HG03521 (cell line): ENCODE measurements around the gene PAX5.
A peak's percentile ranks its signal among the peaks of the same experiment; 100 is the strongest.

ENCODE experiments used
- ATAC-seq: cut with Tn5 transposase; IDR thresholded peaks from one replicate; pipeline ENCODE4 v1.9.1; 2021; ENCODE audit warnings: mild to moderate bottlenecking, moderate library complexity; ENCODE audit not compliant: unreplicated experiment

PAX5 gene

DNA sequence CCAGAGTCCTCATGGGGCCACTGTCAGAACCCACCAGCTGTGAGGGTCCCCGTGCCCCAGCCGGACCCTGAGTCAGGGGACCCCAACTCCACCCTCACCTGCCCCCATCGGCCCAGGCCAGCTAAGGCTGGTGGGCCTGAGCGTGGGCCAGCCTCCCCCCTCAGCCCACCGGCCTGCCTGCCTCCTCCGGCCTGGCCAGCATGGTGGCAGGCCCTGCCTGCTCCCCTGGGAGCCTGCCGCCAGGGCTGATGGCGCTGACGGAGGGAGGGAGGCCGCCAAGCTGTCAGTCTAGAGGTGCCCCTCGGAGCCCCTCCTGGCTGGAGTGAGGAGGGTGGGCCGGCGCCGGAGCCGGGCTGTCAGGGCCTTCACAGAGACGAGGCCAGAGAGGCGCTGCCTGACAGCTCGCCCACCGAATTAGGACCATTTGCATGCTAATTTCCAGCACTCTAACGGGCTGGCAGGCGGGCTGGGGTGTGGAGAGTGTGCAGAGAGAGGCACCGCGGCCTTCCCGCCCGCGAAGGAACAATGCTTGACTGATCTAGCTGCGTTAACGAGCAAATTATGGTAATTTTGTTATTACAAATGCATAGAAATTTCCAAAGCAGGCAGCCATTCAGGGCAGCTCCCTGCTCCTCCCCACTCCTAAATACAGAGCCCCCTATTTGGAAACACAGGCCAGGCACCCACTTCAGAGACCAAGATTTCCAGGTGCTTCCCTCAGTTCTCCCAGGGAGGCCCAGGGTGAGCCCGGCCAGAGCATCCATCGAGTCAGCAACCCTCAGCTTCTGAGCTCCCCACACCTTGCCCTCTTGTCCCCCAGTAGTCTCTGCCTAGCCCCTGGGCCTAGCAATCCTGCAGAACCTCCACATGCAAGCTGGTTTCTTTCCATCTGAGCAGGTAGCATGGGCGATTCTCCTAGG, 169.3 kb downstream of the PAX5 start:
- no peak for ATAC-seq

DNA sequence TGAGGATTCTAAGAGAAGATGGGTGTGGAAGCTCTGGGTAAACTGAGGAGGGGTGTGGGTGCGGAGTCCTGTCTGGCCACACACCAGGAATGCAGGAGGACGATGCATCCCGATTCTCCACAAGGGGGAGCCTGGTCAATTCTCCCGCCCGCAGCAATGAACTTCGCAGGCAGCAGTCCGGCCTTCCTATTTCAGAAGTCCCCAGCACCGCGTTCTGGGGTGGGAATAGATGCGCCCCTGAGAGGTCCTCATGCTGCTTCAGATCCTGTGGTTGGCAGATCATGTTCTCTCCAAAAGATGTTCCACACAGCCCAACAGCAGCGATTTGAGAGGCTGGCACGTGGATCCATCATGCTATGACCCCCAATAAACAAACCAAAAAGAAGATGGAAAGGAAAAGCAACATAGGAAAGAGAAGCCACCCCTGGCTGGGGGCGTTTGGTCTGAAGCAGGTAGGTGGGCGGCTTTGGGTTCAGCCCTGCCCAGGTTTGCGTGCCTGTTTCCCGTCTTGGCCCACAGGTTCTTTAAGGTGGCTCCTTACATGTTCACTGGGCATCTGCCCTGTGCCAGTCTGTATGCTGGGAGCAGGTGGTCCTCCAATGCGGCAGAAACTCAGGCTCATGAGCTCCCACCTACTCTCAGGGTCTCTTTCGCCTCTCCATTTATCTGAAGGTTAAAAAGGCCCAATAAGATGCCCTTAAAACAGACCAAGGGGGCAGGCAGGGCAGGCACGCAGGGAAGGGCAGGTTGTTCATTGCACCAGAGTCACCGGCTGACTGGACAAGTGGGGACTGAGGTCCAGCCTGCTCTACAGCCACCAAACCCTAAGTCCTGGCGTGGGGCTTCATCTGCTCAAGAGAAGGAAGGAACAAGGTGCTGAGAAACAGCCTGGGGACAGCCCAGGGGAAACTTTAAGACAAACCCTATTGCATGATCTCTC, 171.6 kb downstream of the PAX5 start:
- ATAC-seq, result no peak

DNA sequence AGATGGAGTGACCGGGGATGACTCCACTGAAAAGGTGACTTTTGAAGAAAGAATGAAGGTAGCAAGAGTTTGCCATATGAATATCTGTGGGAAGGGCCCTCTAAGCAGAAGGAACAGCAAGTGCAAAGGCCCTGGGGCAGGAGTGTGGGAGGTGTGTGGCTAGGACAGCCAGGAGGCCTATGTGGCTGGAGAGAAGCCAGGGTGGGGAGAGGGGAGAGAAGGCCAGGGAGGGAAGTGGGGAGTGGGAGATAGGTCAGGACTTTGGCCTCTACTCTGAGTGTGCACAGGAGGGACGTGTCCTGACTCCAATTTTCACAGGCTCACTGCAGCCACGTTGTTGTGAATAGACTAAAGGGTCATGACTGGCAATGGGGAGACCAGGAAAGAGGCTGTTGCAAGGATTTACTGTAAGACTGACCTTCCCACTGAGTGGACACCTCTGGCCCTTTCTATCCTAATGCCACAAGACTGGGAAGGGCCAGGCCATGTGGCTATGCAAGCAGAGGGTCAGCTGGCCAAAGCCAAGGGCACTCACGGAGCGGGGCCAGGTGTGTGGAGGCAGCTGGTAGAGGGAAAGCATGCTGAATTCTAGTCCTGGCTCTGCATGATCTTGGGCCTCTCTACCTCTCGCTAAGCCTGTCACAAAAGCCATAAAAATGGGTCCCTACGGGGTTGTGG, 172.4 kb downstream of the PAX5 start:
- no peak for ATAC-seq

DNA sequence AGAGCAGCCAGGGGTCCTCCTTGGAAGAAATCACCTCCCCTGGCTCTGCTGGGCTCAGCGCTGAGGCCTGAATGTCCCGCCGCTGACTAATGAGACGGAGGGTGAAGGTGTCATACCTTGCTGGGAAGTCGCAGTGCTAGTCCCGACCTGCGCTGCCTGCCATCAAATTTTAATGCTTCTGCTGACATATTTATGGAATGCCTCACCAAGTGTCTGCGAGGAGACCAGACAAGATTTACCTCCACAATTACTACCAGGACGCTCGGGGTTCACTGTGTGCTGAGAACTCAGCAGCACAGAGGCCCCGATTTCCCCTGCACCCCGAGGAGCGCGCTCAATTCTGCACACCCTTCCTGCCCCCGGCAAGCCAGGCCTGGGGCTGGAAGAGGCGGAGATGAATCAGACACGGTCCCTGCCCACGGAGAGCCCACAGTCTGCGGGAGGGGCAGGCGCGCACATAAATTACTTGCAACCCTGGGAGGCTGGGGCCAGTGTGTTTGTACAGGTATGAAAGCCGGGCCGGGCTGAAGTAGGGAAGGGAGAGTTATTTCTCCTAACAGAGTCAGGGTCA, 175.2 kb downstream of the PAX5 start:
- ATAC-seq, result no peak

DNA sequence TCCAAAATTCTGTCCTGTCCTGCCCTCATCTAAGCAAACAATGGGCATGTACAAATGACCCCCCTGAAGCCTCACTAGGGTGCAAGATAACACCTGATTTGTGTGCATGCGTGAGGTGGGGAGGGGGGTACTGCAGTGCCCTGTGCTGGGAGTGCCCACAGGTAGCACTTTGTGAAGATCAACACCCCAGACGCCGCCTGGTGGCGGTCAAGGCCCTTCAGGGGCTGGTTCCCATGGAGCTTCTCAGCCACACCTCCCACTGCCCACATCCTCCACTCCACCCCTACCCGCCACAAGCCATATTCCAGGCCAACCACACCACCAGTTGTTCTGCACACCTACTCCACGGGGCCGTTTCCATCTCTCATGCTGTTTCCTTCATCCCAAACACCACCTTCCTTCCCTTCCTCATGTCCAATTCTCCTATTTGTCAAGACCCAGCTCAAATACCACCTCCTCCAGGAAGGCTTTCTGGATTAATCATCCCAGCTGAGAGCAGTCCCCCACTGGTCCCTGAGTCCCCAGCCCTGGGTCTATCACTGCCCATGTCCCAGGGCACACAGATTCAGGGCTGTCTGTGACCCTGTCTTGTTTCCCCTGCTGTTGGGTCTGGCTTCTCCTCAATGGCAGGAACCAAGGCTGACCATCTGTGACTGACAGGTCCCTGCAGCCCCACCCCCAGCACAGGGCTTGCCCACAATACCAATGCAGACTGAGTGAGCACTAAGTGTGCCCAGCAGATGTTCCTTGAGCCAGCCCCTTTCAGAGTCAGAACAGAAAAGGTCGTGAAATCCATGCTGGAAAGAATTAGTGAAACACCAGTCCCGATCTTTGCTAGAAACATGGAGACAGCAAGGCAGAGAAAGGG, 178.4 kb downstream of the PAX5 start:
- ATAC-seq, result peak; percentile 76

DNA sequence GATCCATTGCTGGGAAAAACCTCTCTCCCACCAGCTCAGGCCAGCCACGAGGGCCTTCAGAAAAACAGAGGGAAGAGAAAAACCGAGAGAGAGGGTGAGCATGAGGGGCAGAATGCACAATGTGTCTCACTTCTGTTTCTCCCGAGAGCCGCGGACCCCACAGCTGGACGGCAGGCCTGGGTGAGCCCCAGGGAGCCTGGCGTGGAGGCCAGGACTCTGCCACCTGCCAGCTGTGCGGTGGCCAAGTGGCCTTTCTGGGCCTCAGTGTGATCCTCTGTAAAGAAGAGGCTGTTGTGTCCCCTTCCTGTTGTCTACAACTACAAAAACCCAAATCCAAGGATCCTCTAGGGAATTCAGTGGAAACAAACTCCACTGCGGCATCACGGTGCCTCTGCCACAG, 179.3 kb downstream of the PAX5 start:
- ATAC-seq, result no peak

DNA sequence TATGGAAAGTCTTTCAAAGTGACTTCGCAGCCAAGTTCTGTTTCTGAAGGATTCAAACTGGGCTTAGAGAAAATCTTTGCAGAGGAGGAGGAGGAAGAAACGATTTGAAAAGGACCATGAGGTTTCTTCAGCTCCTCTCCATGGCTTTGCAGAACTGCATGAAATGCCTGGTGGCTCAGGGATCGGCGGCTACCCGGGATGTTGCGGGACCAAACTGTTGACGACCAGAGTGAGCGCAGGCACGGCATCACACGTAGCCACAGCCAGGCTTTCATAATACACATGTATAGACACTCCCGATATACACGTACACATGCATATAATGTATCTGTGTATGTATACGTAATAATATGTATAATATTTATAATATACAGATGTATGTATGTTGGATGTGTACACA, 180.0 kb downstream of the PAX5 start:
- no peak for ATAC-seq

DNA sequence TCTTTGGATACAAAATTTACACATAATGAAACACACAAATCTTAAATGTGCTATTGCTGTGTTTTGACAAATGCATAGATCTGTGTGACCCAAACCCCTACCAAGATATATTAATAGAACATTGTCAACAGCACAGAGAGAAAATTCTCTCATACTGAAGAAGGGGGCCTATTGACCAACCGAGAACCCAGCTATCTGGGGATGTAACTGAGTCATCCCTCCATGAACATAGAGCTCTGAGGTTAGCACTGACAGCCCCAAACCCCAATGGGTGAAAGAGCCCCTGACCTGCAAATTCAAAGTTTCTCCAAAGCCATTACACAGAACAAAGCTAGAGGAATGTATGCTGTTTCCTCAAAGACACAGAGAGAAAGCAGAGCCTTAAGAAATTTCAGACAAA, 180.8 kb downstream of the PAX5 start:
- no peak for ATAC-seq

DNA sequence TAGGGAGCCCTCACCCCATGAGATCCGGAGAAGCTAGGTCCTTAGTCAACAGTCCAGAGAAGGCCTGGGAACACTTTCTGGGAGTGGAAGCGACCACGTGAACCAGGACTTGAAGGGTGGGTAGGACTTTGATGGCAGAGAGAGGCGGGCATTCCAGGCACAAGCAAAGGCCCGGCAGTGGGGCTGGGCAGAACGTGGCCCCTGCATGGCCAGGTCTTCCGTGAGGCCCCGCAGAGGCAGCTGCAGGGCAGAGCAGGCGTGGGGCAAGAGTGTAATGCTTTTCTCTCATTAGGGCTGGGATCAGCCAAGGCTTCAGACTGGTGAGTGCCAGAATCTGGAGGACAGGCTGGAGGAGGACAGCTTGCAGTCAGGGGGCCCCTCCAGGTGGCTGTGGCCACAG, 184.1 kb downstream of the PAX5 start:
- ATAC-seq, result no peak

DNA sequence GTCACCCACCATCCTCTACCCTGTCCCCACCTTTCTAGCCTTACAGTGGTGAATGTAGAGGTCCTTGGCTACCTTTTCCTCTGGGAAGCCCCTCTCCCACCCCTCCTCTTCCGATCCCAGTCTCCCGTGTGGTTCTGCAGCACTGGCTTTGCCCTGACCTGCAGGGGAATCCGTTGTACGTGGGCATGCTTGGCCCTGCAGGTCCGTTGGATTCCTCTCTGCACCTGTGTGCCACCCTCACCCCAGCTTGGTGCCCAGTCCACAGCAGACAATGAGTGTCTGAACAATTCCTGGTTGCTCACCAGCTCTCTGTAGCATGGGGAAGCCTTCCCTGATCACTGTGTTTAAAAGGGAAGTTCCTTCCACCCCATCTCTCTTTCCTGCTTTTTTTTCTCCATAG, 185.1 kb downstream of the PAX5 start:
- ATAC-seq, result no peak

DNA sequence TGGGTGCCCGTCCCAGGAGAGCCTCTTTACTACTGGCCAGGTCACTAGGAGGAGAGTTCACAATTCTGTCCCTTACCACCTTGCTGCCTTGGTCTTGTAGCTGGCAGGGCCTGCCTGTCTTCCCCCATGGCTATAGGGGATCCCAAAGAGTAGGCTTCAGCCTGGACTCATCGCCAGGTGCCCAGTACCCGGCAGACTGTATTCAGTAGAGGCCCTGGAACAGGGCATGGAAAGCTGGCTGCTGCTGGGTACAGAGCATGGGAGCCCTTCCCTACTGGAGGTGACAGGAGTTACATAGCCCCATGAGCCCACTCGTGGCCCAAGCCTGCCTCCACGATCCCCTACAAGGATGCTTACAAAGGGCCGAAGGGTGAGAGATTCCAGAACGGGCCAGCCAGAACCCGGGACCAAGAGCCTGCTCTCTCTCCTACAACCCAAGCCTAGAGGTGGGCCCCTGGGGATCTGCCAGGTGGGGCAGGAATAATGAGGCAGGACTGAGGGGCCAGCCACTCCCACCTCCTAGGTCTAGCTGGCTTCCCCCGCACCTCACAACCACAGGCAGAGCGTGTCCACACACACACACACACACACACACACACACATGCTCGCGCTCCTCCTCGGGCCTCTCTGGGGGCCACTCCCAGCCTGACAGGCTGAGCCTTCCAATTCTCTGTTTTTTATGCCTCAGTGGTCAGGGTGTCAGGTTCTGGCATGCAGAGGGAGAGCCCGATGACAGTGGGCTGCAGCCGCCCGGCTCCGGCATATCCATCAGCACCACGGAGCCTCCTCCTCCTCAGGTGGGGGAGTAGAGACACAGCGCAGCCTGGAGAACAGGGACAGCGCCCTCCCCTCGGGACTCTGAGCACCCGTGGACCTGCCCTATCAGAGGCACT, 186.0 kb downstream of the PAX5 start:
- no peak for ATAC-seq

DNA sequence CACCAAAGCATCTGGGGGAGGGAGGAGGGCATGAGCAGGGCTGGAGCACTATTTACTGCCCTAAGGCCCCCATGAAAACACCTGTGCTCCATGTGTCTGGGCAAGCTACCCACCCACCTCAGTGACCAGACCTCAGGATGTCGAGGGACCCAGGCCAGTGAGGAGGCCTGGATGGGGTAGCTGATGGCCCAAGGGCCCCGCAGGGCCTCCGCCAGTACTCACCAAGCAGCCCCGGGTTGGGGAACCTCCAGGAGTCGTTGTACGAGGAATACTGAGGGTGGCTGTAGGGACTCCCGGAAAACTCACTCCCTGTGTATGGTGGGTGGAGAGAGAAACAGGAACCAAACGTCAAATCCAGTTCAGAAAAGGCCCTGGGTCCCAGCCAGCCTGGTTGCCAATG, 187.4 kb downstream of the PAX5 start:
- ATAC-seq, result no peak

DNA sequence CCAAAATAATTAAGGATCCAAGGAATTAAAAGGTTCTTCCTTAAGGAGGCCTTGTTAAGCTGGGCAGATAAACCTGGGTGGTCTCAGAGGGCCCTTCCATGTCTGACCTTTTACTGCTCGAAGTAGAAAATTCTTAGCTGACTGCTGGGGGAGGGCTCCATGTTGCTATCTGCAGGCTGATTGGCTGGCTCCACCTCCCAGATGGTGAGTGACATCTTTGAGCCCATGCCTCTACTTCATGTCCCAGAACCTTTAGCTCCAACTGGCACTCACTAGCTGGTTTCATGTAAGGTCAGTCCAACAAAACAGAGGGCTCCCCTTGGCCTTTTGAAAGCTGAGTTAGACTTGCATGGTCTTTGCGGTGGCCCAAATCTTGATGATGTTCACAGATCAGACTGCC, 188.2 kb downstream of the PAX5 start:
- no peak for ATAC-seq

DNA sequence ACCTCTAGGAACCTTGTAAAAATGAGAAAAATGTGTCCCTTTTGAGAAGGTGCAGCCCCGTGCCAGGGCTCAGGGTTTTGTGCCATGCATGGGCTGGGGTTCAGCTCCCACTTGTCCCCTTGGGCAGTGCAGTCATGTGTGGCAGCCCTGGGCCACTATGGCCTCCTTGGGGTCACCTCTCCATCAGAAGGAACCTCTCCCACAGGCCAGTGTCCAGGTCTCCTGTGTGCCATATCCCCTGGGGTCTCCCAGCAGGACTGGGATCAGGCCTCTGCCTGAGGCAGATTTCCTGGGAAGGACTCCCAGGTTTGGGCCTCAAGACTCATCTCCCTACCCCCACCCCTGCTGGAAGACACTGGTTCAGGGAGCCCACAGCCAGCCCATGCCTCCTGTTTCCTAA, 189.1 kb downstream of the PAX5 start:
- no peak for ATAC-seq

DNA sequence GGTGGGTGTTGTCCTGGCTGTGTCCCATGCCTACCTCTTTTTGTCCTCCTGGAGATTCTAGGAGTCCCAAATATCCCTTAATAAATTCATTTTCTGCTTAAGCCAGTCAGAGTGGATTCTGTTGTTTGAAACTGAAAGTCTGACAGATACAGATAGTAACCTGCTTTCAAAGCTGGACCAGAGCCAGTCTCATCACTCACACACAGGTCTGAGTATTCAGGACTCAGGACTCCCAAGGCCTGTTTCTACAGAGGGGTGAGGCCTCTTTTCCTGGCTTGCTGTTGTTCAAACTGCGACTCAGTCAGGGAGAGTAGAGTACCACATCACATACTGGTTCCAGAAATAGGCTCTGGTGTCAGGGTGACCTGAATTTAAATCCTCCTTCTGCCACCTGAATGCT, 190.1 kb downstream of the PAX5 start:
- no peak for ATAC-seq

DNA sequence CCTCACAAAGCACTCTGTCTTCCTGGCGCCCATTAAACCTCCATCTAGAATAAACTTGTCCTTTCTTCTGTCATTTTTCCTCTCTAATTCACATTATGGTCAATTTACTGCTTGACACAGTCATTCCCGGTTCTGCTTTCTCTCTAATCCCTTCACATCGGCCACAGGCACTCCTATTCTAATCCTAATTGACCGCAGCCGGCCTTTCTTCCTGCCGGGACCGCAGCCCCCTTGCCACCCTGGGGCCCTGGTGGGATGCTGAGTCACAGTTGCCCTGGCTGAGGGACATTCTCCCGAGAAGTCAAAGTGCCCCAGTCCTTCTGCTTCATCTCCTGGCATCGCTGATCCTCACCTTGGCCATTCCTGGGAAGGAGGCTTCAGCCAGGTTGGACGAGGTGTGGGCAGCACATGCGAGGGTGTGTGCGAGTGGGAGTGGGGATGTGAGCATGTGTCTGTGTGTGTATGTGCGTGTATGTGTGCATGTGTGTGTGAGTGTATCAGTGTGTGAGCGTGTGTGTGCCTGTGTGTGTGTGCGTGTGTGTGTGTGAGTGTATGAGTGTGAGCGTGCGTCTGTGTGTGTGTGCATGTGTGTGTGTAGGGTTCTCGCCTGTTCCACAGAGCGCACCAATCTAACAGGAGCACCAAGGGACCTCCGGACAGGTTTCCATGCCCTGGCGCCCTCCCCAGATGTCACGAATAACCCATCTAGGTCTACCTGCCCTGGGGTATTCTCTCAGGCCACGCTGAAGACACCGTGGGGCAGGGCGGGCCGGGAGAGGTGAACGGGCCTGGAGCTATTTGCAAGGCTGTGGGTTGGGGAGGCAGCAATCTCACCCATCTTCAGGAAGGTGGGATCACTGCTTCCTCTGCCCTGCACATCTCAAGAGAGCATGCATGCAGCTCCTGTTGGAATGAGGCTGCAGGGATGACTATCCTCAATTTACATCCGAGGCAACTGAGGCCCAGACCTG, 191.2 kb downstream of the PAX5 start:
- ATAC-seq, result no peak

DNA sequence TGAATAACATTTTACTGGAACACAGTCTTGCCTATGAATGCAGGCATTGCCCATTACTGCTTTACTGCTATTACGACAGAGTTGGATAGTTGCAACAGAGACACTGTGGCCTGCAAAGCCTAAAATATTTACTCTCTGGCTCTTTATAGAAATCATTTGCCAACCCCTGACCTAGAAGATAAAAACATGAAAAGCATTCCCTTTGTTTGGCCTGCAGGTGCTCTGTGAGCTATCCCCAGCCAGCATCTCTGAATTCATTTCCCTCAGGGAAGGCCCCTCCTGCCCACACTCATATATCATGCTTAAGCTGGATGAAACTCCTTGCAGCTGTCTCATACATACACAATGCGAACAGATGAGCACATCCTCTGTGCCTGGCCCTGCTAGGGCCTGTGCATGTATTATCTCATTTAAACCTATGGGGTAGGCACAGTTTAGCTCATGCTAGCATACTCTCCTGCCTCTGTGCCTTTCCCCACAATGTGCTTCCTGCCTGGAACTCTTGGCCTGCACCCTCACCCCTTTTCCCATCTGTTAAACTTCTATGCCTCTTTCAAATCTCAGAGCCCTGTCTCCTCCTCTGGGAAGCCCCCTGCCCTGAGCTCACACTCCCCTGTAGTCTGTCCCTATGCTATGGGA, 193.1 kb downstream of the PAX5 start:
- ATAC-seq, result no peak
